GM12865 (cell line): Measurements from ENCODE around the gene AP2B1.

Experiments used
- DNase-seq: peaks from one replicate; pipeline ENCODE4 v3.0.0; 2010; ENCODE audit warnings: low read depth
- H3K4me3 ChIP-seq: 2 replicates; pipeline ENCODE4 v1.5.1; 2011; ENCODE audit warnings: mild to moderate bottlenecking, low read depth, low read length, control low read depth
- TF ChIP-seq, protein P1 (sequence below): IDR thresholded peaks from 2 replicates; pipeline ENCODE4 v1.5.1; 2011; ENCODE audit warnings: low read length, control low read depth, low read depth, inconsistent platforms; ENCODE audit not compliant: insufficient read depth; ENCODE audit errors: missing control alignments

Gene AP2B1

GRCh38 chr17:35736236-35736635, 149.1 kb downstream of the AP2B1 start:
- TF ChIP-seq, protein P1, sequence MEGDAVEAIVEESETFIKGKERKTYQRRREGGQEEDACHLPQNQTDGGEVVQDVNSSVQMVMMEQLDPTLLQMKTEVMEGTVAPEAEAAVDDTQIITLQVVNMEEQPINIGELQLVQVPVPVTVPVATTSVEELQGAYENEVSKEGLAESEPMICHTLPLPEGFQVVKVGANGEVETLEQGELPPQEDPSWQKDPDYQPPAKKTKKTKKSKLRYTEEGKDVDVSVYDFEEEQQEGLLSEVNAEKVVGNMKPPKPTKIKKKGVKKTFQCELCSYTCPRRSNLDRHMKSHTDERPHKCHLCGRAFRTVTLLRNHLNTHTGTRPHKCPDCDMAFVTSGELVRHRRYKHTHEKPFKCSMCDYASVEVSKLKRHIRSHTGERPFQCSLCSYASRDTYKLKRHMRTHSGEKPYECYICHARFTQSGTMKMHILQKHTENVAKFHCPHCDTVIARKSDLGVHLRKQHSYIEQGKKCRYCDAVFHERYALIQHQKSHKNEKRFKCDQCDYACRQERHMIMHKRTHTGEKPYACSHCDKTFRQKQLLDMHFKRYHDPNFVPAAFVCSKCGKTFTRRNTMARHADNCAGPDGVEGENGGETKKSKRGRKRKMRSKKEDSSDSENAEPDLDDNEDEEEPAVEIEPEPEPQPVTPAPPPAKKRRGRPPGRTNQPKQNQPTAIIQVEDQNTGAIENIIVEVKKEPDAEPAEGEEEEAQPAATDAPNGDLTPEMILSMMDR: no peak
- no peak for DNase-seq

GRCh38 chr17:35738519-35739133, 151.5 kb downstream of the AP2B1 start:
- no peak overlapping the region for H3K4me3 ChIP-seq
- no peak for DNase-seq
- TF ChIP-seq, protein P1: no peak

More at GRCh38 chr17:35736236-35736635, 149.1 kb downstream of the AP2B1 start:
- no peak overlapping the region for H3K4me3 ChIP-seq

GRCh38 chr17:35740216-35740615, 153.1 kb downstream of the AP2B1 start:
- no peak overlapping the region for H3K4me3 ChIP-seq
- no peak for DNase-seq
- TF ChIP-seq, protein P1: no peak

DNA sequence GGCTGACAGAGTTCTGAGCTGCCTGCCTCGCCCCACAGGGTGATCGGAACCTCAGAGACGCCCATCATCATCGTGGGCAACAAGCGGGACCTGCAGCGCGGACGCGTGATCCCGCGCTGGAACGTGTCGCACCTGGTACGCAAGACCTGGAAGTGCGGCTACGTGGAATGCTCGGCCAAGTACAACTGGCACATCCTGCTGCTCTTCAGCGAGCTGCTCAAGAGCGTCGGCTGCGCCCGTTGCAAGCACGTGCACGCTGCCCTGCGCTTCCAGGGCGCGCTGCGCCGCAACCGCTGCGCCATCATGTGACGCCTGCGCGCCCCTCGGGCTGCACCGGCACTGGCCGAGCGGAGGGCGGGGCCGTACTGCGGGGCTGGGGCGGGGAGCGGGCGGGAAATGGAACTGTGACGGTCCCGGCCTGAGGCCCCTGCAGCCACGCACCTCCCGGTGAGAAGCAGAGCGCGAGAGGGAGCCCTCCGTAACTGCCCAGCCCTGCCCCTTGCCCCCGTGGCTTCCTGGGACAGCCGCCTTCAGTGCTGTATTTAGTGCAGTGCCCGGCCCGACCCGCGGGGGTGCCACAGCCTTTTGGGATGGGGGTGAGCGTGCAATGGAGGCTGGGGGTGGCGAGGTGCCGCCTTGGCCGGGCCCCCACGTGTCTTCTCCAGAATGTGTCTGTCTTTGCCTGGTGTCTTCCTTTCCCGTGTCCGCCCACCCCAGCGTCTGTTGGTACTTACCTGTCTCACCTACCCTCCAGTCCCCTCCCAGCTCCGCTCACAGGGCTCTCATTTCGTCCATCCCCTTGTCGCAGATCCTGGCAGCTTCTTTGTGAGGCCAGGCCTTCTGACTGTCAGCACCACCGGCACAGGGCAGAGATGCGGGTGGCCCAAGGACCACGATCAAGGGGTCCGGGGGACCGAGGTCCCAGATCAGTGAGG, 154.1 kb downstream of the AP2B1 start:
- DNase-seq: no peak
- H3K4me3 ChIP-seq: no peak overlapping the region
- TF ChIP-seq, protein P1: no peak

DNA sequence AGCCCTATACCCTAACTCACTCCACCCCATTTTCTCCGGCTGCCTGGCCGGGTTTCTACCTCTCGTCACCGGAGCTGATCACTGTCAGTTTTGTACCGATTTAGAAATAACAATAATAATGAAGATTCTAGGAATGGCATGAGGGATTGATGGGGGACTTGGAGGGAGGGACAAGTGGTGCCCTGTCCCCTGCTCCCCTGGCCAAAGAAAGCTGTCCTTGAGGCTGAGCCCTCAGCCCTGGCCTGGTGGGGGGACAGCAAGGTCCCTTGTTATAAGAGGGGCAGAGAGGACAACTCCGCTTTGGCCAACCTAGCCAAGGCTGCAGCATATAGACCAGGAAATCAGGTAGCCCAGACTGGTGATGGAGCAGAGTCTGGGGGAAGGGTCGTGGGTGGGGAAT, 155.4 kb downstream of the AP2B1 start:
- no peak for DNase-seq
- TF ChIP-seq, protein P1: no peak
- H3K4me3 ChIP-seq: no peak overlapping the region

DNA sequence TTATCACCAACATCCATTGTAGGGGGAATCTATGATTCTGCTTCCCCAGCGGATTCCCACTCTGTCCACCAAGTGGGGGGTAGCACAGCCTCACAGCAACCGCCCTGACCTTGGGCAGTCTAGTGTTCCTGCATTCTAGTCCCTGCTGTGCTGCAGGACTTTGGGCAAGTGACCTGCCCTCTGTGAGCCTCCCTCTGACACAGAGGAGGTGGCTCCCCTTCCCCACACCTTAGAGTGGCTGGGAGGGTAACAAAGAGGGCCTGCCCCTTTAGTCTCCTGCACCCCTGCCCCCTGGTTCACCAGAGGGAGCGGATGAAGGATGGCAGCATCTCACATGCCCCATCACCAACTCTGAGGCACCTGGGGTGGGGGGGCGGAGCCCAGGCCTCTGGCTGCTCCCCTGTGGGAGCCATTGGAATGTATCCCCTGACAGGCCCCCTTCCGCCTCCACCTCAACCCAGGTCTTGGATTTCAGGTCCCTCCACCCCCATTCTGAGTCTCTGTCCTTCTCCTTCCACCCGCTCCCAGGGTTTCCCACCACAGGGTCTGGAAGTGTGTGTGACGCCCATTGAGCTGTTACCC, 155.9 kb downstream of the AP2B1 start:
- DNase-seq: no peak
- TF ChIP-seq, protein P1: no peak
- H3K4me3 ChIP-seq: no peak overlapping the region
